Measurements from ENCODE around the gene PRDM11.
"Not testable (repeated sequence)": the region's sequence is repeated elsewhere in the genome, so short reads cannot be mapped to it uniquely, and the experiment has no call there.

Gene PRDM11

GRCh38 chr11:45105984-45106375, 40.5 kb upstream of the PRDM11 start:
- H3K27me3 ChIP-seq (ENCODE audit: insufficient read depth, low read length): peaks cover 6% of the 10 kb centered on the region
- no peak overlapping the region for H3K27ac ChIP-seq (ENCODE audit: low read depth, low read length)
- H3K4me1 ChIP-seq (ENCODE audit: control insufficient read depth, insufficient read depth, low read length, unreplicated experiment): peaks cover 8% of the 10 kb centered on the region
- no peaks in the 10 kb centered on the region for H3K79me2 ChIP-seq (ENCODE audit: control insufficient read depth, insufficient read depth, low read length, unreplicated experiment)
- no peaks in the 10 kb centered on the region for H3K36me3 ChIP-seq (ENCODE audit: insufficient read depth, low read length)
- H3K4me3 ChIP-seq (ENCODE audit: low read depth, low read length): no peak overlapping the region
- H2AFZ ChIP-seq (ENCODE audit: low read length, unreplicated experiment): no peak overlapping the region

GRCh38 chr11:45106440-45106839, 40.0 kb upstream of the PRDM11 start:
- Histone ChIP-seq H2AFZ (ENCODE audit: low read length, unreplicated experiment) (no peak overlapping the region), H3K4me3 (ENCODE audit: low read depth, low read length) (no peak overlapping the region), H3K27ac (ENCODE audit: low read depth, low read length) (no peak overlapping the region), H3K79me2 (ENCODE audit: control insufficient read depth, insufficient read depth, low read length, unreplicated experiment) (no peaks in the 10 kb centered on the region), H3K36me3 (ENCODE audit: insufficient read depth, low read length) (no peaks in the 10 kb centered on the region), H3K4me1 (ENCODE audit: control insufficient read depth, insufficient read depth, low read length, unreplicated experiment) (peaks cover 8% of the 10 kb centered on the region), H3K27me3 (ENCODE audit: insufficient read depth, low read length) (peaks cover 5% of the 10 kb centered on the region)

GRCh38 chr11:45107029-45107428, 39.4 kb upstream of the PRDM11 start:
- Histone ChIP-seq H3K36me3 (ENCODE audit: insufficient read depth, low read length) (no peaks in the 10 kb centered on the region), H2AFZ (ENCODE audit: low read length, unreplicated experiment) (no peak overlapping the region), H3K79me2 (ENCODE audit: control insufficient read depth, insufficient read depth, low read length, unreplicated experiment) (no peaks in the 10 kb centered on the region), H3K4me3 (ENCODE audit: low read depth, low read length) (no peak overlapping the region), H3K27me3 (ENCODE audit: insufficient read depth, low read length) (peaks cover 6% of the 10 kb centered on the region), H3K27ac (ENCODE audit: low read depth, low read length) (no peak overlapping the region), H3K4me1 (ENCODE audit: control insufficient read depth, insufficient read depth, low read length, unreplicated experiment) (peaks cover 8% of the 10 kb centered on the region)

GRCh38 chr11:45108070-45109064, 38.1 kb upstream of the PRDM11 start:
- Histone ChIP-seq H3K4me3 (ENCODE audit: low read depth, low read length) (no peak overlapping the region), H3K36me3 (ENCODE audit: insufficient read depth, low read length) (no peaks in the 10 kb centered on the region), H3K4me1 (ENCODE audit: control insufficient read depth, insufficient read depth, low read length, unreplicated experiment) (no peaks in the 10 kb centered on the region)

GRCh38 chr11:45109400-45109799, 37.0 kb upstream of the PRDM11 start:
- Histone ChIP-seq H3K79me2 (ENCODE audit: control insufficient read depth, insufficient read depth, low read length, unreplicated experiment) (no peaks in the 10 kb centered on the region), H3K4me1 (ENCODE audit: control insufficient read depth, insufficient read depth, low read length, unreplicated experiment) (no peaks in the 10 kb centered on the region), H2AFZ (ENCODE audit: low read length, unreplicated experiment) (no peak overlapping the region), H3K36me3 (ENCODE audit: insufficient read depth, low read length) (no peaks in the 10 kb centered on the region), H3K4me3 (ENCODE audit: low read depth, low read length) (no peak overlapping the region), H3K27ac (ENCODE audit: low read depth, low read length) (no peak overlapping the region), H3K27me3 (ENCODE audit: insufficient read depth, low read length) (peaks cover 28% of the 10 kb centered on the region)

More at GRCh38 chr11:45108070-45109064, 38.1 kb upstream of the PRDM11 start:
- H3K27me3 ChIP-seq (ENCODE audit: insufficient read depth, low read length): peaks cover 18% of the 10 kb centered on the region
- H2AFZ ChIP-seq (ENCODE audit: low read length, unreplicated experiment): no peak overlapping the region
- no peak overlapping the region for H3K27ac ChIP-seq (ENCODE audit: low read depth, low read length)
- H3K79me2 ChIP-seq (ENCODE audit: control insufficient read depth, insufficient read depth, low read length, unreplicated experiment): no peaks in the 10 kb centered on the region

GRCh38 chr11:45110562-45110961, 35.9 kb upstream of the PRDM11 start:
- H3K27ac ChIP-seq (ENCODE audit: low read depth, low read length): no peak overlapping the region
- no peaks in the 10 kb centered on the region for H3K36me3 ChIP-seq (ENCODE audit: insufficient read depth, low read length)
- no peak overlapping the region for H2AFZ ChIP-seq (ENCODE audit: low read length, unreplicated experiment)
- H3K79me2 ChIP-seq (ENCODE audit: control insufficient read depth, insufficient read depth, low read length, unreplicated experiment): no peaks in the 10 kb centered on the region
- H3K4me3 ChIP-seq (ENCODE audit: low read depth, low read length): no peak overlapping the region
- peaks cover 38% of the 10 kb centered on the region for H3K27me3 ChIP-seq (ENCODE audit: insufficient read depth, low read length)
- no peaks in the 10 kb centered on the region for H3K4me1 ChIP-seq (ENCODE audit: control insufficient read depth, insufficient read depth, low read length, unreplicated experiment)

- Histone ChIP-seq H3K4me1 (ENCODE audit: control insufficient read depth, insufficient read depth, low read length, unreplicated experiment) (no peaks in the 10 kb centered on the region), H2AFZ (ENCODE audit: low read length, unreplicated experiment) (no peak overlapping the region), H3K27ac (ENCODE audit: low read depth, low read length) (no peak overlapping the region), H3K79me2 (ENCODE audit: control insufficient read depth, insufficient read depth, low read length, unreplicated experiment) (no peaks in the 10 kb centered on the region), H3K36me3 (ENCODE audit: insufficient read depth, low read length) (no peaks in the 10 kb centered on the region), H3K27me3 (ENCODE audit: insufficient read depth, low read length) (peaks cover 57% of the 10 kb centered on the region), H3K4me3 (ENCODE audit: low read depth, low read length) (no peak overlapping the region)
Measured at GRCh38 chr11:45113807-45114206, 32.6 kb upstream of the PRDM11 start.

- peaks cover 43% of the 10 kb centered on the region for H3K27me3 ChIP-seq (ENCODE audit: insufficient read depth, low read length)
- H3K4me1 ChIP-seq (ENCODE audit: control insufficient read depth, insufficient read depth, low read length, unreplicated experiment); H3K36me3 ChIP-seq (ENCODE audit: insufficient read depth, low read length); H2AFZ ChIP-seq (ENCODE audit: low read length, unreplicated experiment); H3K4me3 ChIP-seq (ENCODE audit: low read depth, low read length); H3K79me2 ChIP-seq (ENCODE audit: control insufficient read depth, insufficient read depth, low read length, unreplicated experiment); H3K27ac ChIP-seq (ENCODE audit: low read depth, low read length): not testable (repeated sequence)
Measured at GRCh38 chr11:45127836-45128235, 18.6 kb upstream of the PRDM11 start.

GRCh38 chr11:45133878-45134277, 12.6 kb upstream of the PRDM11 start:
- Histone ChIP-seq H2AFZ (ENCODE audit: low read length, unreplicated experiment) (no peak overlapping the region), H3K36me3 (ENCODE audit: insufficient read depth, low read length) (no peaks in the 10 kb centered on the region), H3K27ac (ENCODE audit: low read depth, low read length) (no peak overlapping the region), H3K27me3 (ENCODE audit: insufficient read depth, low read length) (peaks cover 85% of the 10 kb centered on the region), H3K79me2 (ENCODE audit: control insufficient read depth, insufficient read depth, low read length, unreplicated experiment) (no peaks in the 10 kb centered on the region), H3K4me3 (ENCODE audit: low read depth, low read length) (no peak overlapping the region), H3K4me1 (ENCODE audit: control insufficient read depth, insufficient read depth, low read length, unreplicated experiment) (no peaks in the 10 kb centered on the region)

- Histone ChIP-seq H3K27ac (ENCODE audit: low read depth, low read length) (no peak overlapping the region), H3K27me3 (ENCODE audit: insufficient read depth, low read length) (peaks cover 75% of the 10 kb centered on the region), H3K4me3 (ENCODE audit: low read depth, low read length) (no peak overlapping the region), H3K79me2 (ENCODE audit: control insufficient read depth, insufficient read depth, low read length, unreplicated experiment) (no peaks in the 10 kb centered on the region), H2AFZ (ENCODE audit: low read length, unreplicated experiment) (no peak overlapping the region), H3K36me3 (ENCODE audit: insufficient read depth, low read length) (no peaks in the 10 kb centered on the region), H3K4me1 (ENCODE audit: control insufficient read depth, insufficient read depth, low read length, unreplicated experiment) (peaks cover 4% of the 10 kb centered on the region)
Measured at GRCh38 chr11:45141171-45141570, 5.3 kb upstream of the PRDM11 start.

GRCh38 chr11:45141631-45142030, 4.8 kb upstream of the PRDM11 start:
- H3K36me3 ChIP-seq (ENCODE audit: insufficient read depth, low read length): no peaks in the 10 kb centered on the region
- no peaks in the 10 kb centered on the region for H3K79me2 ChIP-seq (ENCODE audit: control insufficient read depth, insufficient read depth, low read length, unreplicated experiment)
- no peak overlapping the region for H2AFZ ChIP-seq (ENCODE audit: low read length, unreplicated experiment)
- H3K4me1 ChIP-seq (ENCODE audit: control insufficient read depth, insufficient read depth, low read length, unreplicated experiment): peaks cover 4% of the 10 kb centered on the region
- H3K27me3 ChIP-seq (ENCODE audit: insufficient read depth, low read length): peaks cover 72% of the 10 kb centered on the region
- H3K27ac ChIP-seq (ENCODE audit: low read depth, low read length): no peak overlapping the region
- H3K4me3 ChIP-seq (ENCODE audit: low read depth, low read length): no peak overlapping the region
